HFFc6 (cell line): ENCODE results near the gene CHST12. TPM values are rescaled to one million over a fixed set of nuclear protein-coding genes. Genes with fewer than 3 reads are reported as not detected.
"Not testable (repeated sequence)": the region's sequence is repeated elsewhere in the genome, so short reads cannot be mapped to it uniquely, and the experiment has no call there.

Experiments
- DNase-seq: peaks from one replicate; pipeline ENCODE4 v3.0.0-alpha.2; 2018
- H3K27ac Mint-ChIP-seq: 2 replicates; pipeline ENCODE4 v1.8.0; 2020; ENCODE audit warnings: mild to moderate bottlenecking, mixed read lengths
- H3K27me3 Mint-ChIP-seq: 2 replicates; pipeline ENCODE4 v1.8.0; 2021; ENCODE audit warnings: mild to moderate bottlenecking, moderate library complexity, mixed read lengths; ENCODE audit not compliant: insufficient read depth
- H3K36me3 Mint-ChIP-seq: 2 replicates; pipeline ENCODE4 v1.8.0; 2021; ENCODE audit warnings: low read depth, mixed read lengths
- H3K4me1 Mint-ChIP-seq: 2 replicates; pipeline ENCODE4 v1.8.0; 2020; ENCODE audit warnings: low read depth, mixed read lengths
- H3K4me3 Mint-ChIP-seq: 2 replicates; pipeline ENCODE4 v1.8.0; 2020; ENCODE audit warnings: mild to moderate bottlenecking, moderate library complexity, mixed read lengths
- H3K9me3 Mint-ChIP-seq: 2 replicates; pipeline ENCODE4 v1.8.0; 2020; ENCODE audit warnings: mild to moderate bottlenecking, mixed read lengths
- CTCF ChIP-seq: fragments of 200-600 bp; sonication (generic); IDR thresholded peaks from 2 replicates; pipeline ENCODE4 v1.5.0; 2021; ENCODE audit warnings: antibody characterized with exemption, mild to moderate bottlenecking
- total RNA-seq, 6 experiments: library from RNA; stranded (reverse); fragmentation: NEBNext Ultra II Directional; extraction: Animal tissue kit (Norgen Biotek cat#: 25700); gene quantifications; 2 replicates in 1 of 6; 3 replicates in 5 of 6; pipeline ENCODE4 v1.2.3, GENCODE V29; 2021

Gene CHST12
- total RNA-seq, 6 experiments from 2014 or later, result 25.7 to 31.4 (median 27.2) TPM

- no peaks in the 10 kb centered on the region for H3K4me1 Mint-ChIP-seq
- no peak overlapping the region for H3K27ac Mint-ChIP-seq
- H3K36me3 Mint-ChIP-seq, result peaks cover 60% of the 10 kb centered on the region
- no peak overlapping the region for H3K4me3 Mint-ChIP-seq
- TF ChIP-seq CTCF, result no peak
- H3K27me3 Mint-ChIP-seq, result peaks cover 2% of the 10 kb centered on the region
- H3K9me3 Mint-ChIP-seq, result peaks cover 4% of the 10 kb centered on the region; the same call in 1 of the 2 replicates
- DNase-seq, result no peak
Measured at GRCh38 chr7:2373646-2374045, 29.8 kb upstream of the CHST12 start.

DNA sequence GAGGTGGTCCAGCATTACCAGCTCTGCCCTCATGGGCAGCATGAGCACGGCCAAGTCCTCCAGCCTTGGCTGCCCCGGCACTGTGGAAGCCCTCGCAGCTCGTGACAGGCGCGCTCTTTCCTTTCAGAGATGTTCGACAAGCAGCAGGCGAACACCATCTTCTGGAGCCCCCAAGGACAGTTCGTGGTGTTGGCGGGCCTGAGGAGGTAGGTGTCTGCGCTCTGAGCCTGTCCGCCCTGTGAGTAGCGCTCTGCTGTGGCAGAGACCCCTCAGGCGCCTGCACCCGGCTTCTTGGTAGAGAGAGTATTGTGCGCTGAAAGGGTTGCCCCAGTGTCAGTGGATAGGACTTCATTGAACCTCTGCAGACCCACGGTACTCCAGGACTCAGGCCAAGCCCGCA lies 29.0 kb upstream of the CHST12 start:
- H3K4me1 Mint-ChIP-seq, result no peaks in the 10 kb centered on the region
- no peak for TF ChIP-seq CTCF
- no peak overlapping the region for H3K4me3 Mint-ChIP-seq
- peaks cover 54% of the 10 kb centered on the region for H3K36me3 Mint-ChIP-seq
- DNase-seq, result no peak
- peaks cover 4% of the 10 kb centered on the region; the same call in 1 of the 2 replicates for H3K9me3 Mint-ChIP-seq
- H3K27ac Mint-ChIP-seq, result no peak overlapping the region
- H3K27me3 Mint-ChIP-seq, result peaks cover 2% of the 10 kb centered on the region

DNA sequence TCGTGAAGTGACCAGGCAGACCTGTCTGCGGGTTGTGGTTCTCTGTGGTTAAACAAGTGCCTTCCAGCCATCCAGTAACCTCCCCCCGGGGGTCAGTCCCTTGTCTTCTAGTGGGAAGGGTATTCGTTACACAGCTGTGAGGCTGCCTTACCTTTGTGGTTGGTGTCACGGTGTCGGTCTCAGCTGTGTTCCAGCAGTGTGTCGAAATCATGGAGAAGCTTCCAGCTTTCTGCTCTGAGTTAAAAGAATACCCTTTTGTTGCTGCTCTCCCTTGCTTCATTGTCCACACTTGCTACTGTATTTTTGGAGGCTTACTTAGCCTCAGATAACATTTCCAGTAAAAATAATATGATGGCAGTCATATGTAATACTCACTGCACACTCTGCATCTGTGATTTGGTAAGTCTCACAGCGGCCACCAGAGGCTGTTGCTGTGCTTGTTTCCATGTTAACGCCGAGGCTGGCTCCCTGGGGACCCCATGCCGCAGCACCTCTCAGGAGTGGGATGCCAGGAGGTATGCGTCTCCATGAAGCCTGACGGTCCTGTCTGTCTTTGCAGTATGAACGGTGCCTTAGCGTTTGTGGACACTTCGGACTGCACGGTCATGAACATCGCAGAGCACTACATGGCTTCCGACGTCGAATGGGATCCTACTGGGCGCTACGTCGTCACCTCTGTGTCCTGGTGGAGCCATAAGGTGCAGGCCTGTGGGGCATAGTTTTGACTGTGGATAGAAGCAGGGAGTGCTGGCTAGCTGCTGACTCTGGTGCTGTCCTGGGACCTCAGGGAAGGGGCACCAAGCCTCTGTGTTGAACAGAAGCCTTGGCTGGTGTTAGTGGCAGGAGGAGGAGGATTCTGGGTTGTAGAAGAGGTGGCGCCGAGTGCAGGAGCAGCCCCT lies 28.3 kb upstream of the CHST12 start:
- peaks cover 2% of the 10 kb centered on the region for H3K27me3 Mint-ChIP-seq
- no peak overlapping the region for H3K4me3 Mint-ChIP-seq
- peaks cover 54% of the 10 kb centered on the region for H3K36me3 Mint-ChIP-seq
- TF ChIP-seq CTCF, result no peak
- no peak overlapping the region for H3K27ac Mint-ChIP-seq
- no peaks in the 10 kb centered on the region for H3K4me1 Mint-ChIP-seq
- H3K9me3 Mint-ChIP-seq, result peaks cover 4% of the 10 kb centered on the region; the same call in 1 of the 2 replicates
- DNase-seq, result no peak

DNA sequence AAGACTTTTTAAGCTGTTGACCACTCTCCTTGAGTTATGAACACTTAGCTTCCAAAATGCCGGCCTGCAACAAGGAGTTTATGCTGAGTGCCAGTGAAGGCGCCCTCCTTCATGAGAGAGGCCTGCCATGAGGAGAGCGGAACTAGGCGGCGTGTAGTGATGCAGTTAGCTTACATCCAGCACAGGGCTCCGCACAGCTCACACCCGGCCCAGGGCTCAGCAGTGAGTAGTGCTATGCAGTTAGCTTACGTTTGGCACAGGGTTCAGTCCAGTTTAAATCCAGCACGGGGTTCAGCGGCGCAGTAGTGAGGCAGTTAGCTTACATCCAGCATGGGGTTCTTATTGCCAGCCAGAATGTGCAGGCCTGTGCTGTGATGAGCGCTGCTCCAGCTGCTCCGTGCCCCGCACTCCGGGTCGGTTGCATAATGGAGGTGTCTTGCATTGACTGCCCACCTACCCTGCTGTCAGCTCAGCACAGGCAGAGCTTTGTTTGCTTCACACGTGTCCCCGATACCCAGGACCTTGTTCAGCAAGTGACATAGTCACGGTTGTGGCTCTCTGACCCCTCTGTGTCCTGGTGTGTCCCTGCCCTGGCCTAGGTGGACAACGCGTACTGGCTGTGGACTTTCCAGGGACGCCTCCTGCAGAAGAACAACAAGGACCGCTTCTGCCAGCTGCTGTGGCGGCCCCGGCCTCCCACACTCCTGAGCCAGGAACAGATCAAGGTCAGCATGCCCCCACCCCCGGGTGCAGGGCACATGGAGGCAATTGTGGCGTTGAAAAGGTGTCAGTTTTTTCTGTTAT lies 26.9 kb upstream of the CHST12 start:
- no peaks in the 10 kb centered on the region for H3K4me1 Mint-ChIP-seq
- peaks cover 65% of the 10 kb centered on the region for H3K36me3 Mint-ChIP-seq
- H3K4me3 Mint-ChIP-seq, result no peak overlapping the region
- no peak overlapping the region for H3K27ac Mint-ChIP-seq
- TF ChIP-seq CTCF, result no peak
- peaks cover 4% of the 10 kb centered on the region; the same call in 1 of the 2 replicates for H3K9me3 Mint-ChIP-seq
- H3K27me3 Mint-ChIP-seq, result peaks cover 2% of the 10 kb centered on the region
- DNase-seq, result no peak

DNA sequence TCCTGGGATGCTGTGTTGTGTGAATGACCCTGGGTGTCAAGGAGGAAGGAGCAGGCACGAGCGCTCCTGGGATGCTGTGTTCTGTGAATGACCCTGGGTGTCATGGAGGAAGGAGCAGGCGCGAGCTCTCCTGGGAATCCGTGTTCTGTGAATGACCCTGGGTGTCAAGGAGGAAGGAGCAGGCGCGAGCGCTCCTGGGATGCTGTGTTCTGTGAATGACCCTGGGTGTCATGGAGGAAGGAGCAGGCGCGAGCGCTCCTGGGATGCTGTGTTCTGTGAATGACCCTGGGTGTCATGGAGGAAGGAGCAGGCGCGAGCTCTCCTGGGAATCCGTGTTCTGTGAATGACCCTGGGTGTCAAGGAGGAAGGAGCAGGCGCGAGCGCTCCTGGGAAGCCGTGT lies 25.9 kb upstream of the CHST12 start:
- not testable (repeated sequence) for H3K27ac Mint-ChIP-seq, H3K27me3 Mint-ChIP-seq, H3K4me1 Mint-ChIP-seq, H3K9me3 Mint-ChIP-seq, DNase-seq, H3K4me3 Mint-ChIP-seq
- peaks cover 55% of the 10 kb centered on the region for H3K36me3 Mint-ChIP-seq

GRCh38 chr7:2378125-2378524 lies 25.3 kb upstream of the CHST12 start:
- not testable (repeated sequence) for H3K4me3 Mint-ChIP-seq, H3K27ac Mint-ChIP-seq, H3K9me3 Mint-ChIP-seq, H3K4me1 Mint-ChIP-seq, DNase-seq, H3K27me3 Mint-ChIP-seq
- peaks cover 52% of the 10 kb centered on the region for H3K36me3 Mint-ChIP-seq
